ENCODE results near the gene FCAR. TPM values are rescaled to one million over a fixed set of nuclear protein-coding genes. Genes with fewer than 3 reads are reported as not detected.
"Not testable (repeated sequence)": the region's sequence is repeated elsewhere in the genome, so short reads cannot be mapped to it uniquely, and the experiment has no call there.

Gene FCAR
- total and polyA plus RNA-seq, 2 donors, result 0.67 TPM; not detected in 1

DNA sequence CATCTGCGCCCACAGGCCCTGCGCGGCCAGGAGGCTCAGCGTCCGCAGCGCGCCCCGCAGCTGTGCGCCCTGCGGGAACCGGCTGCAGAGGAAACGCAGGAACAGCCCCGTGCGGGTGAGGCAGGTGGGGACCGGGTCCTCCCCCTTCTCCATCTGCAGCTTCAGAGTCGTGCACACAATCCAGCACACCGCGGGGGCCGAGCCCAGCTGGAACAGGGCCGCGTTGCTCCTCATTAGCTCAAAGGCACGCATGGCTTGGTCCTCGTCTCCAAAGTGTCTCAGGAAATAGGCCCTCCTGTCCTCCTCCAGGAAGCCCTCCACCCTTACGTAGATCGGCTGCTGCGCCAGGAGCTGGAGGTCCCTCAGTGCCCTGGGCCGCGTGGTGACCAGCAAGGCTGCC lies 65.5 kb downstream of the FCAR start:
- H3K27ac ChIP-seq (ENCODE audit: low read depth); H3K4me1 ChIP-seq (ENCODE audit: insufficient read depth); DNase-seq (ENCODE audit: extremely low spot score); H3K36me3 ChIP-seq (ENCODE audit: insufficient read depth); H3K4me3 ChIP-seq (ENCODE audit: low read depth, low read length): not testable (repeated sequence)
- WGBS, result 74% methylated on average over 23 of the region's 28 CpGs

Small RNAs within 50 kb of the gene (small RNA-seq; reads per million reads assigned to genes)
- not detected for gene RNU6-222P

Other genes starting within 250 kb of the FCAR start
- 1.3 TPM for gene LILRB1, start 243.8 kb upstream of the FCAR start, total RNA-seq
- gene LILRB1, start 243.8 kb upstream of the FCAR start, polyA plus RNA-seq, result 1.7 TPM
- gene LILRB4, start 211.2 kb upstream of the FCAR start, total RNA-seq, result 1.1 TPM
- gene LILRB4, start 211.2 kb upstream of the FCAR start, polyA plus RNA-seq, result 3.1 TPM
- not detected for gene KIR3DL3, start 149.8 kb upstream of the FCAR start, total RNA-seq
- gene KIR3DL3, start 149.8 kb upstream of the FCAR start, polyA plus RNA-seq, result not detected
- gene KIR2DL3, start 135.7 kb upstream of the FCAR start, total RNA-seq, result not detected
- not detected for gene KIR2DL3, start 135.7 kb upstream of the FCAR start, polyA plus RNA-seq
- not detected for gene KIR2DL1, start 104.4 kb upstream of the FCAR start, total RNA-seq
- gene KIR2DL1, start 104.4 kb upstream of the FCAR start, polyA plus RNA-seq, result 0.06 TPM
- gene KIR2DL4, start 70.6 kb upstream of the FCAR start, total RNA-seq, result not detected
- 0.19 TPM for gene KIR2DL4, start 70.6 kb upstream of the FCAR start, polyA plus RNA-seq
- gene KIR3DL1, start 57.8 kb upstream of the FCAR start, total RNA-seq, result not detected
- not detected for gene KIR3DL1, start 57.8 kb upstream of the FCAR start, polyA plus RNA-seq
- not detected for gene KIR2DS4, start 41.6 kb upstream of the FCAR start, total RNA-seq
- not detected for gene KIR2DS4, start 41.6 kb upstream of the FCAR start, polyA plus RNA-seq
- gene KIR3DL2, start 23.8 kb upstream of the FCAR start, total RNA-seq, result not detected
- 0.18 TPM for gene KIR3DL2, start 23.8 kb upstream of the FCAR start, polyA plus RNA-seq
- gene NCR1, start 31.9 kb downstream of the FCAR start, total RNA-seq, result 0.32 TPM
- 0.13 TPM for gene NCR1, start 31.9 kb downstream of the FCAR start, polyA plus RNA-seq
- not detected for gene NLRP7, start 73.3 kb downstream of the FCAR start, total RNA-seq
- not detected for gene NLRP7, start 73.3 kb downstream of the FCAR start, polyA plus RNA-seq
- gene NLRP2, start 92.1 kb downstream of the FCAR start, total RNA-seq, result 1.8 TPM
- gene NLRP2, start 92.1 kb downstream of the FCAR start, polyA plus RNA-seq, result 1.9 TPM
- gene GP6, start 164.0 kb downstream of the FCAR start, total RNA-seq, result not detected
- 0.16 TPM for gene GP6, start 164.0 kb downstream of the FCAR start, polyA plus RNA-seq
- 15.0 TPM for gene RDH13, start 188.9 kb downstream of the FCAR start, total RNA-seq
- 12.4 TPM for gene RDH13, start 188.9 kb downstream of the FCAR start, polyA plus RNA-seq
- gene EPS8L1, start 201.6 kb downstream of the FCAR start, total RNA-seq, result 3.0 TPM
- gene EPS8L1, start 201.6 kb downstream of the FCAR start, polyA plus RNA-seq, result 8.1 TPM
- gene PPP1R12C, start 243.4 kb downstream of the FCAR start, total RNA-seq, result 24.8 TPM
- 219 TPM for gene PPP1R12C, start 243.4 kb downstream of the FCAR start, polyA plus RNA-seq